ENCODE measurements around the gene STK10.

STK10 gene

GRCh38 chr5:172007175-172008110, 180.6 kb downstream of the STK10 start:
- Mint-ChIP-seq H3K4me1 (peaks cover 47% of the 10 kb centered on the region), H3K9me3 (no peaks in the 10 kb centered on the region), H3K4me3 (peak overlapping the region; percentile 91 to 99), H3K27me3 (no peaks in the 10 kb centered on the region), H3K27ac (peak overlapping the region; percentile 97 to 99)
- DNase-seq (no peak), ATAC-seq (no peak)

DNA sequence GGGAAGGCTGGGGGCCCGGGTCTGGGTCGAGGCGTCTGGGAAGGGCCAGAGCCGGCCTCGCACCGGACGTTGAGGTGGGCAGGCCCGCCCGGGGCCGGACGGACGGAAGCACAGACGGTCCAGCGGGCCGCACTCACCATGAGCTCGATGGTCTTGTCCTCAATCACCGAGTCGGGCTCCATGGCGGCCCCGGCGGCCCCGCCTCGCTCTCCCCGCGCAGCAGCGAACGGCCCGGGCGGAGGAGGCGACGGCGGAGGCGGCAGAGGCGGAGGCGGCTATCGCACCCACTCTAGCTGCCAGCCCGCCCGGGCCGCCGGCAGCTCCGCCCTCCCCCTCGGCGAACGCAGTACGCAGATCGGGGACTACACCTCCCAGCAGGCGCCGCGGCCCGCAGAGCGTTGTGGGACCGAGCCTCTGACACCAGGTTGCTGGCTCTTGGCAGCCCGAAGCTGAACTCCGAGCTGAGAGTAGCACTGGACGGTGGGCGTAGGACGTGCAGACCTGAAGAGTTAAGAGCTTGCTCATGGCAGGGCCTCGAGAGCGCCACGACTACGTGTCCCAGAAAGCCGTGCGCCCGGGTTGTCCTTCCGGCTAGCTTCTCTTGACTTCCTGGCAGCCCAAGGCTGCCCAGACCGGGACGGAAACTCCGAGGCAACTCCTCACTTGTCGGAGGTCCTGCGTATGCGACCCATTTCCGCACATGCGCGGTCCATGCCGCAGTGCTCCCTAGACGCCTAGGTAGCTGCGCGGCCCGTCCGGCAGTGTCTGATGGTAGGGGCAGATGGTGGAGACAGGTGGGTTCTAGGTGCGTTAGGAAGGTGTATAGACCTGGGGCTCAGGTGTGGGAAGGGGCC, 181.5 kb downstream of the STK10 start, which contains the start of gene FBXW11:
FBXW11 (minus strand) TSS at position 318 of the 854 bp plus-strand sequence; CDS start at position 182, 136 bp downstream.
- Mint-ChIP-seq H3K27me3 (no peaks in the 10 kb centered on the region), H3K27ac (peak within 1 kb of the TSS; percentile 97 to 99), H3K9me3 (no peaks in the 10 kb centered on the region), H3K4me3 (peak within 1 kb of the TSS; percentile 91 to 99), H3K4me1 (peaks cover 56% of the 10 kb centered on the region)
- ATAC-seq = peak; percentile 90
- peak; percentile 93 to 96 for DNase-seq

- peaks cover 63% of the 10 kb centered on the region for H3K4me1 Mint-ChIP-seq
- peak overlapping the region; percentile 94 to 99 for H3K27ac Mint-ChIP-seq
- peak overlapping the region; percentile 91 to 99 for H3K4me3 Mint-ChIP-seq
- ATAC-seq (peak; percentile 14), DNase-seq (peak; percentile 32 to 46)
- H3K9me3 Mint-ChIP-seq = no peaks in the 10 kb centered on the region
- H3K27me3 Mint-ChIP-seq = no peaks in the 10 kb centered on the region
Measured at GRCh38 chr5:172005708-172006320, 182.2 kb downstream of the STK10 start.

GRCh38 chr5:172004824-172005237, 183.2 kb downstream of the STK10 start:
- no peak for ATAC-seq
- Mint-ChIP-seq H3K27me3 (no peaks in the 10 kb centered on the region), H3K4me3 (peak overlapping the region; percentile 91 to 99), H3K9me3 (no peaks in the 10 kb centered on the region), H3K4me1 (peaks cover 66% of the 10 kb centered on the region), H3K27ac (peak overlapping the region; percentile 94 to 99)
- peak; percentile 19 to 42 for DNase-seq

- Mint-ChIP-seq H3K27ac (peak overlapping the region; percentile 52 to 97), H3K27me3 (no peaks in the 10 kb centered on the region), H3K4me3 (peak overlapping the region; percentile 76 to 83), H3K9me3 (no peaks in the 10 kb centered on the region), H3K4me1 (peaks cover 69% of the 10 kb centered on the region)
- no peak for ATAC-seq
- no peak for DNase-seq
Measured at GRCh38 chr5:172003746-172004145, 184.3 kb downstream of the STK10 start.

- ATAC-seq = no peak
- Mint-ChIP-seq H3K4me3 (peak overlapping the region; percentile 76 to 83), H3K9me3 (no peaks in the 10 kb centered on the region), H3K27me3 (no peaks in the 10 kb centered on the region), H3K27ac (peak overlapping the region; percentile 77 to 78), H3K4me1 (peaks cover 63% of the 10 kb centered on the region)
- DNase-seq = no peak
Measured at GRCh38 chr5:172002840-172003512, 185.0 kb downstream of the STK10 start.

- ATAC-seq (no peak), DNase-seq (no peak)
- peaks cover 63% of the 10 kb centered on the region for H3K4me1 Mint-ChIP-seq
- peak overlapping the region; percentile 69 to 76 for H3K4me3 Mint-ChIP-seq
- no peaks in the 10 kb centered on the region for H3K9me3 Mint-ChIP-seq
- H3K27me3 Mint-ChIP-seq = no peaks in the 10 kb centered on the region
- H3K27ac Mint-ChIP-seq = no peak overlapping the region
Measured at GRCh38 chr5:172002310-172002709, 185.7 kb downstream of the STK10 start.

DNA sequence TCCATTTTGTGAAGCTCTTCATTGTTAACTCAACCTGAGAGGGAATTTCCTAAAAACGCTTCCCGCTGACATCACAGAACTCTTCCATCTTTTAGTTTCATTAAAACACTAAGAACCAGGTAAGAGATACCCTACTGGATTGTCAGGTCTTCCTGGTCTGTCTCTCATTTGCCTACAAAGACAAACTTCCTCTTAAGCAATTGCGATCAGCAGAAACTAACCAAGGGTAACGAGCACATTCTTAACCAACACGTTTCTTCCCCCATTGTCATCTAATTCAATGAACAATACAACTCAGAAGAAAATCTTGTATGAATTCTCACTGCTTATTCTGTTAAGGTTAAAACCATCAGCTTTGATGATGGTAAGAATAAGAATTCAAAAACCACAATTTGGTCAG, 188.1 kb downstream of the STK10 start:
- Mint-ChIP-seq H3K27ac (no peak overlapping the region), H3K4me1 (peaks cover 79% of the 10 kb centered on the region), H3K9me3 (no peaks in the 10 kb centered on the region), H3K27me3 (no peaks in the 10 kb centered on the region), H3K4me3 (peak overlapping the region; percentile 46 to 57)
- ATAC-seq (no peak), DNase-seq (no peak)

- ATAC-seq = no peak
- peaks cover 79% of the 10 kb centered on the region for H3K4me1 Mint-ChIP-seq
- no peaks in the 10 kb centered on the region for H3K9me3 Mint-ChIP-seq
- H3K27ac Mint-ChIP-seq = no peak overlapping the region
- no peak for DNase-seq
- H3K4me3 Mint-ChIP-seq = no peak overlapping the region
- H3K27me3 Mint-ChIP-seq = no peaks in the 10 kb centered on the region
Measured at GRCh38 chr5:171999100-171999499, 188.9 kb downstream of the STK10 start.

DNA sequence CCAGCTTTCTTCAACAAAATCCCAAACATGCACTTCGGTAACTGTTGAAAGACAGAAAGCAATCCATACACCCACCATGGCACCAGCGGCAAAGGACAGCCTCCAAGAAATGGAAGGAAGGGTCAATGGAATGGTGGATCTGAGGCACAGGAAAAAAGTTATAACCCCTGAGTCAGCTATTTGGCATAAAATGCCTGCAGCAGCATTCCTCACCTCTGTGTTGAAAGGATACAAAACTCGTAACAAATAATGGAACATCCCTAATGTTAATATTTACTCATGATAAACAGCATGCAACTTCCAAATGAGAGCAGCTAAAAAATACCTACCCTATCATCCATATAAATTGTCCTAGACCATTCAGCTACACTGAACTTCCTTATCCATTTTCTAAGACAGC, 191.0 kb downstream of the STK10 start:
- Mint-ChIP-seq H3K27me3 (no peaks in the 10 kb centered on the region), H3K4me1 (peaks cover 71% of the 10 kb centered on the region), H3K4me3 (no peak overlapping the region), H3K9me3 (no peaks in the 10 kb centered on the region), H3K27ac (no peak overlapping the region)
- no peak for ATAC-seq
- DNase-seq = no peak

GRCh38 chr5:171992813-171993212, 195.2 kb downstream of the STK10 start:
- Mint-ChIP-seq H3K4me3 (no peak overlapping the region), H3K4me1 (peaks cover 63% of the 10 kb centered on the region), H3K9me3 (no peaks in the 10 kb centered on the region), H3K27ac (no peak overlapping the region), H3K27me3 (no peaks in the 10 kb centered on the region)
- DNase-seq (no peak), ATAC-seq (no peak)

DNA sequence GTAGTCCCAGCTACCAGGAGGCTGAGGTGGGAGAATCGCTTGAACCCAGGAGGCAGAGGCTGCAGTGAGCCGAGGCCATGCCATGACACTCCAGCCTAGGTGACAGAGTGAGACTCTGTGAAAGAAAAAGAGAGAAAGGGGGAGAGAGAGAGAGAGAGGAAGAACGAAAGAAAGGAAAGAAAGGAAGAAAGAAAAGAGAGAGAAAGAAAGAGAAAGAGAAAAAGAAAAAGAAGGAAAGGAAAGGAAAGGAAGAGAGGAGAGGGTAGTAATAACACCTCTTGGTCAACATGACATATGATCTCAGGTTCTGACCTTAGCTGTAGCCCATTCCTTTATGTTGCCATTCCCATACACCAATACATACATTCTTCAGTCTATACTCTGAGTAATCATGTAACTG, 195.7 kb downstream of the STK10 start:
- no peaks in the 10 kb centered on the region for H3K27me3 Mint-ChIP-seq
- no peak for ATAC-seq
- no peak overlapping the region for H3K27ac Mint-ChIP-seq
- peaks cover 63% of the 10 kb centered on the region for H3K4me1 Mint-ChIP-seq
- DNase-seq = no peak
- H3K9me3 Mint-ChIP-seq = no peaks in the 10 kb centered on the region
- H3K4me3 Mint-ChIP-seq = no peak overlapping the region
